ENCODE results near the gene SV2B.

The SV2B gene

DNA sequence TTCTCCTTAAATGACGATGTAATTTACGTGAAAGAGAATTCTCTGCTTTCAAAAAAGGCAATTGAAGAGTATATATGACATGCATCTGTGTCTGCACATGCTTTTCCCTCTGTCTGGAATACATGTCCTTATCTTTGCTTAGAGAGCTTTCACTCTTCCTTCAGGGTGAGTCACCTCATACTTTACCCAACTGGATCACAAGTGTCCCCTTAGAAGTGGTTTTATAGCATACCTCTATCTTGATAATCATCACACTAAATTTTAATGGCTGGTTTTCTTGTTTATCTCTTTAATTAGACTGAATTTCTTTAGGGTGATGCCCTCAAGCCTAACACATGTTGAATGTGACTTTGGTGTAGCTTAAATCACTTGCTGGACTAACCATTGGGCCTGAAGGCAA, 178.9 kb downstream of the SV2B start:
- H2BK12ac ChIP-seq (ENCODE audit: low read length): no peak overlapping the region

DNA sequence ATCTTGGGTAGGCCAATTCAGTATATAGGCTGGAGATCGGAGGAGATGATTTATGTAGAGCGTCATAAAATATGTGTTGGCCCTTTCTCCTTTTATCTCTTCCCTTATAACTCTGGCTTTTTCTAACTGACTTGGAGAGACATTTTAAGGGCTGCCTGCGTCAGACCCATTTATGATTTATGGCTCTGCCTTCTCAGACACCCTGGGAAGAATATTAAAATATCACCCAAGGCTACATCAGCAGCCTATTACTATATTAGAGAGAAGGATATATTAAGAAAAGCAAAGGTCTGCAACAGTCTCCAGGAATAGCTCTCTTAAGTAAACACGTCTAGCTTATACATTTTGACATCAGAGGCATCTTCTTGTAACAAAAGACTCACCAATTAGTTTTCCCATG, 179.4 kb downstream of the SV2B start:
- no CpG with 5 or more reads among the region's 4 CpGs for WGBS (ENCODE audit: extremely low coverage, insufficient coverage, insufficient read length)

More for the DNA sequence above, 178.9 kb downstream of the SV2B start:
- H4K8ac ChIP-seq (ENCODE audit: low read depth, low read length): no peak overlapping the region
- no peak for DNase-seq
- no peak overlapping the region for H2BK120ac ChIP-seq (ENCODE audit: insufficient read depth, low read length, poor library complexity)
- WGBS (ENCODE audit: extremely low coverage, insufficient coverage, insufficient read length): no CpG with 5 or more reads among the region's 2 CpGs
- no peak overlapping the region for H3K4me2 ChIP-seq (ENCODE audit: low read length)
- H4K91ac ChIP-seq (ENCODE audit: low read depth, low read length): no peak overlapping the region
- no peaks in the 10 kb centered on the region for H3K79me1 ChIP-seq (ENCODE audit: low read length)
- H3K9me3 ChIP-seq (ENCODE audit: insufficient read depth, low read depth, low read length): no peaks in the 10 kb centered on the region
- H3K9ac ChIP-seq (ENCODE audit: low read length): no peak overlapping the region
- H3K4me1 ChIP-seq (ENCODE audit: control insufficient read depth in 1 of 2, insufficient read depth in 2 of 2, low read length in 2 of 2): no peaks in the 10 kb centered on the region
- H3K18ac ChIP-seq (ENCODE audit: low read length): no peak overlapping the region
- H3K79me2 ChIP-seq (ENCODE audit: control insufficient read depth, insufficient read depth, low read length, poor library complexity): no peaks in the 10 kb centered on the region
- H2BK5ac ChIP-seq (ENCODE audit: low read depth, low read length, poor library complexity): no peak overlapping the region
- H2AK5ac ChIP-seq (ENCODE audit: low read length): no peak overlapping the region
- no peak overlapping the region for H2AFZ ChIP-seq (ENCODE audit: insufficient read depth, low read length, poor library complexity)
- no peaks in the 10 kb centered on the region for H3K27me3 ChIP-seq (ENCODE audit: insufficient read depth, low read length)
- no peak overlapping the region for H3K23ac ChIP-seq (ENCODE audit: low read length)
- no peaks in the 10 kb centered on the region for H3K36me3 ChIP-seq (ENCODE audit: control insufficient read depth in 1 of 2, insufficient read depth in 2 of 2, low read length in 2 of 2)
- H3K4ac ChIP-seq (ENCODE audit: low read depth, low read length): no peak overlapping the region
- H3K4me3 ChIP-seq (ENCODE audit: low read depth, low read length): no peak overlapping the region
- H4K12ac ChIP-seq (ENCODE audit: low read depth, low read length): no peak overlapping the region
- H3K27ac ChIP-seq (ENCODE audit: low read depth, low read length): no peak overlapping the region
- H3K14ac ChIP-seq (ENCODE audit: low read length): no peak overlapping the region

DNA sequence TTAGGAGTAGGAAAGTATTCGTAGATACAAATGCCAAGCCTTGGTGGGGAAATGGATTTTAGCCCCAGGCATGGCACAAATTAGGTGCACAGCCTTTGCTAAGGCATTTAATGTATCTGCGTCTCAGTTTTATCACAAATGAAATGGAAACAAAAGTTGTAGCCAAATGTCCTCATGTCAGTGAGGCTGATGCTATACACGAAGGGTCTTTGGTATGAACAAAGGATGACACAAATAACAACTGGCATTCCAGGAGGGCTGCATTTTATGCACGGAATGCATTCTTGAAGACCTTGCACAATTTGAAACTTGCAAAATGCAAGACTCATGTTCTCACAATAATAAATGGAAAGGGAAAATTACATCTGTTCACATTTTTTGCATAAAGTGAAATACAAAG, 181.9 kb downstream of the SV2B start:
- H3K9ac ChIP-seq (ENCODE audit: low read length): no peak overlapping the region
- no peaks in the 10 kb centered on the region for H3K4me1 ChIP-seq (ENCODE audit: control insufficient read depth in 1 of 2, insufficient read depth in 2 of 2, low read length in 2 of 2)
- no peaks in the 10 kb centered on the region for H3K79me2 ChIP-seq (ENCODE audit: control insufficient read depth, insufficient read depth, low read length, poor library complexity)
- H3K23ac ChIP-seq (ENCODE audit: low read length): no peak overlapping the region
- H3K18ac ChIP-seq (ENCODE audit: low read length): no peak overlapping the region
- H4K8ac ChIP-seq (ENCODE audit: low read depth, low read length): no peak overlapping the region
- no peaks in the 10 kb centered on the region for H3K9me3 ChIP-seq (ENCODE audit: insufficient read depth, low read depth, low read length)
- H4K91ac ChIP-seq (ENCODE audit: low read depth, low read length): no peak overlapping the region
- no peak overlapping the region for H4K12ac ChIP-seq (ENCODE audit: low read depth, low read length)
- WGBS (ENCODE audit: extremely low coverage, insufficient coverage, insufficient read length): no CpG with 5 or more reads among the region's 4 CpGs
- DNase-seq: peak; percentile 60 to 92
- no peak overlapping the region for H2AK5ac ChIP-seq (ENCODE audit: low read length)
- H3K27ac ChIP-seq (ENCODE audit: low read depth, low read length): no peak overlapping the region
- no peak overlapping the region for H3K4me3 ChIP-seq (ENCODE audit: low read depth, low read length)
- H3K27me3 ChIP-seq (ENCODE audit: insufficient read depth, low read length): no peaks in the 10 kb centered on the region
- no peaks in the 10 kb centered on the region for H3K36me3 ChIP-seq (ENCODE audit: control insufficient read depth in 1 of 2, insufficient read depth in 2 of 2, low read length in 2 of 2)
- no peak overlapping the region for H3K4ac ChIP-seq (ENCODE audit: low read depth, low read length)
- H3K4me2 ChIP-seq (ENCODE audit: low read length): no peak overlapping the region
- no peaks in the 10 kb centered on the region for H3K79me1 ChIP-seq (ENCODE audit: low read length)
- H2BK12ac ChIP-seq (ENCODE audit: low read length): no peak overlapping the region
- H2BK5ac ChIP-seq (ENCODE audit: low read depth, low read length, poor library complexity): no peak overlapping the region
- no peak overlapping the region for H2BK120ac ChIP-seq (ENCODE audit: insufficient read depth, low read length, poor library complexity)
- H3K14ac ChIP-seq (ENCODE audit: low read length): no peak overlapping the region
- no peak overlapping the region for H2AFZ ChIP-seq (ENCODE audit: insufficient read depth, low read length, poor library complexity)

More for the DNA sequence above, 179.4 kb downstream of the SV2B start:
- H3K36me3 ChIP-seq (ENCODE audit: control insufficient read depth in 1 of 2, insufficient read depth in 2 of 2, low read length in 2 of 2): no peaks in the 10 kb centered on the region
- H3K79me1 ChIP-seq (ENCODE audit: low read length): no peaks in the 10 kb centered on the region
- H3K79me2 ChIP-seq (ENCODE audit: control insufficient read depth, insufficient read depth, low read length, poor library complexity): no peaks in the 10 kb centered on the region
- no peak overlapping the region for H4K91ac ChIP-seq (ENCODE audit: low read depth, low read length)
- H3K9me3 ChIP-seq (ENCODE audit: insufficient read depth, low read depth, low read length): no peaks in the 10 kb centered on the region
- H3K4ac ChIP-seq (ENCODE audit: low read depth, low read length): no peak overlapping the region
- no peak overlapping the region for H2AK5ac ChIP-seq (ENCODE audit: low read length)
- no peaks in the 10 kb centered on the region for H3K27me3 ChIP-seq (ENCODE audit: insufficient read depth, low read length)
- H3K14ac ChIP-seq (ENCODE audit: low read length): no peak overlapping the region
- no peak overlapping the region for H2AFZ ChIP-seq (ENCODE audit: insufficient read depth, low read length, poor library complexity)
- H3K4me3 ChIP-seq (ENCODE audit: low read depth, low read length): no peak overlapping the region
- no peak overlapping the region for H2BK5ac ChIP-seq (ENCODE audit: low read depth, low read length, poor library complexity)
- no peak overlapping the region for H3K18ac ChIP-seq (ENCODE audit: low read length)
- no peak overlapping the region for H3K27ac ChIP-seq (ENCODE audit: low read depth, low read length)
- H2BK120ac ChIP-seq (ENCODE audit: insufficient read depth, low read length, poor library complexity): no peak overlapping the region
- H4K12ac ChIP-seq (ENCODE audit: low read depth, low read length): no peak overlapping the region
- no peak overlapping the region for H2BK12ac ChIP-seq (ENCODE audit: low read length)
- H3K9ac ChIP-seq (ENCODE audit: low read length): no peak overlapping the region
- H4K8ac ChIP-seq (ENCODE audit: low read depth, low read length): no peak overlapping the region
- DNase-seq: no peak
- no peaks in the 10 kb centered on the region for H3K4me1 ChIP-seq (ENCODE audit: control insufficient read depth in 1 of 2, insufficient read depth in 2 of 2, low read length in 2 of 2)
- H3K23ac ChIP-seq (ENCODE audit: low read length): no peak overlapping the region
- H3K4me2 ChIP-seq (ENCODE audit: low read length): no peak overlapping the region

DNA sequence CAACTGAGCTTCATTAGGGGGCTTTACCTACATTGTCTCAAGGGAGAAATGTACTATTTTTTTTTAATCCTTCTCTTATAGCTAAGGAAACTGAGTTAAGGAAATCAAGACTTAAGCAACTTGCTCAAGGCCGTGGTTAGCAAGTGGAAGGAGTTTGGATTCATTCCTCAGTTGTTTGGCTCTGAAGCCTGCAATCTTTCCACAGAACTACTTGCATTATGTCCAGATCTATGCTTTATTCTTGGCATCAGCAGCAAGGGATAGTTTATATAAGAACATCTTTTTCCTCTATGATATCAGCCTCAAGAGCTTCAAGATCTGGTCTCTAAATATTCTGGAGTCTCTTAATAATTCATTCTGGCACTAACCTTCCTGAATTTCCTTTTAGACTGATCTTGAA, 182.4 kb downstream of the SV2B start:
- Histone ChIP-seq H4K12ac (ENCODE audit: low read depth, low read length) (no peak overlapping the region), H2BK5ac (ENCODE audit: low read depth, low read length, poor library complexity) (no peak overlapping the region), H3K4me1 (ENCODE audit: control insufficient read depth in 1 of 2, insufficient read depth in 2 of 2, low read length in 2 of 2) (no peaks in the 10 kb centered on the region), H3K4ac (ENCODE audit: low read depth, low read length) (no peak overlapping the region), H3K14ac (ENCODE audit: low read length) (no peak overlapping the region), H4K91ac (ENCODE audit: low read depth, low read length) (no peak overlapping the region), H3K18ac (ENCODE audit: low read length) (no peak overlapping the region), H3K27me3 (ENCODE audit: insufficient read depth, low read length) (no peaks in the 10 kb centered on the region), H3K79me2 (ENCODE audit: control insufficient read depth, insufficient read depth, low read length, poor library complexity) (no peaks in the 10 kb centered on the region), H2BK12ac (ENCODE audit: low read length) (no peak overlapping the region), H3K23ac (ENCODE audit: low read length) (no peak overlapping the region), H2AFZ (ENCODE audit: insufficient read depth, low read length, poor library complexity) (no peak overlapping the region), H3K36me3 (ENCODE audit: control insufficient read depth in 1 of 2, insufficient read depth in 2 of 2, low read length in 2 of 2) (no peaks in the 10 kb centered on the region), H3K79me1 (ENCODE audit: low read length) (no peaks in the 10 kb centered on the region), H3K4me2 (ENCODE audit: low read length) (no peak overlapping the region), H2AK5ac (ENCODE audit: low read length) (no peak overlapping the region), H3K9ac (ENCODE audit: low read length) (no peak overlapping the region), H3K9me3 (ENCODE audit: insufficient read depth, low read depth, low read length) (no peaks in the 10 kb centered on the region), H4K8ac (ENCODE audit: low read depth, low read length) (no peak overlapping the region), H3K27ac (ENCODE audit: low read depth, low read length) (no peak overlapping the region), H2BK120ac (ENCODE audit: insufficient read depth, low read length, poor library complexity) (no peak overlapping the region), H3K4me3 (ENCODE audit: low read depth, low read length) (no peak overlapping the region)
- no peak for DNase-seq
- no CpG with 5 or more reads among the region's 1 CpG for WGBS (ENCODE audit: extremely low coverage, insufficient coverage, insufficient read length)
